ENCODE measurements around the gene IDE.

The IDE gene

DNA sequence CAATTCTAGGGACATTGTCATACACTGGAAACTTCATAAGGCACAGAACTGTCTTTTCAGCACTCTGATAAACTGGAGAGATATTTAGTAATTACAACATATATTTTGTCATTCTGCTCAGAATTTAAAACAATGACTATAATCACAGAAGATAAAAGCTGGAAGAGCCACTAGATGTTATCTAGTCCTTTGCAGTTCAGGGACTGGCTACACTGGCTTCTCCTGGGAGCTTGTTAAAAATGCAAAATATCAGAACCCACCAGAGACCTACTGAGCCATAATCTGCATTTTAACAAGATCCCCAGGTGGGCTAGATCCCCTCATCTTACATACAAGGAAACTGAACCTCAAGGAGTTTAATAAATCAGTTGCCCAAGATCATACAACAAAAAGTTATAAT is 32.3 kb downstream of the IDE start:
- Histone ChIP-seq H3K36me3 (ENCODE audit: control insufficient read depth in 2 of 2, insufficient read depth in 2 of 2, low read length in 2 of 2) (no peaks in the 10 kb centered on the region), H3K9me3 (ENCODE audit: control insufficient read depth in 2 of 2, low read length in 2 of 2) (no peaks in the 10 kb centered on the region), H3K27ac (ENCODE audit: low read depth in 2 of 2, low read length in 2 of 2) (no peak overlapping the region), H3K4me1 (ENCODE audit: control insufficient read depth in 2 of 2, insufficient read depth in 2 of 2, low read length in 2 of 2) (no peaks in the 10 kb centered on the region), H3K27me3 (ENCODE audit: control insufficient read depth in 2 of 2, insufficient read depth in 2 of 2, low read length in 2 of 2) (no peaks in the 10 kb centered on the region), H3K4me3 (ENCODE audit: low read length in 2 of 2) (no peak overlapping the region), H3K9ac (ENCODE audit: low read depth in 1 of 2, low read length in 2 of 2) (no peak overlapping the region)

DNA sequence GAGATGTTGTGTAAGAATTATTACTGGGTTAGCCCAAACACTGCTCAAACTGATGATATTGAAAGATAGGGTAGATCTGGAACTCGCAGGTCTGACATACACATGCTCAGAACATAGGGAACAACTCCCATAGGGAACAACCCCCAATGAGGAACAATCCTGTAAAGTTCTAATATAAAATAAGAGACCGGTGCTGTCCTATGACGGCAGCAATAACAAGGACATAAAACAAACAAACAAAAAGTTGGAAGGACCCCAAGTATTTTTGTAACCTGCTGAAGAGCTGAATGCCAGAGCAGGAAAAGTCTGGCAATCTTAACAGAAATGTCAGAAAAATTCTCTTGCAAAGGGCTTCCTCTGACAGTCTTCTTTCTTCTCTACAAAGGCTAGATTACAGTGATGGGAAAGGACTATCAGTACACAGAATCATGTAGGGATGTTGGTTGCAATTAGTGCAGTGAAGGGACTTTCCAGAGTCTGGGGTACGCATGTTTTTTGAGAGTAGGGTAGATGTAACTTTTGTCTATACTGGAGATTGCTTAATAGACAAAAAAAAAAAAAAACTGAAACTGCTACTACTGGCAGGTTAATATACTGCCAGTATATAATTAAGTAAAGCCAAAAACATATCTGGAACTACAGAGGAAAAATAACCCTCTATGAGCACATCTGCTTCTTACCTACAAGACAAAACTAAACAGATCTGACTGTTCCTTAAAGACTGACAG is 35.5 kb downstream of the IDE start:
- Histone ChIP-seq H3K27me3 (ENCODE audit: control insufficient read depth in 2 of 2, insufficient read depth in 2 of 2, low read length in 2 of 2) (no peaks in the 10 kb centered on the region), H3K27ac (ENCODE audit: low read depth in 2 of 2, low read length in 2 of 2) (no peak overlapping the region), H3K9ac (ENCODE audit: low read depth in 1 of 2, low read length in 2 of 2) (no peak overlapping the region), H3K36me3 (ENCODE audit: control insufficient read depth in 2 of 2, insufficient read depth in 2 of 2, low read length in 2 of 2) (peaks cover 5 to 8% of the 10 kb centered on the region in 2 donors), H3K4me1 (ENCODE audit: control insufficient read depth in 2 of 2, insufficient read depth in 2 of 2, low read length in 2 of 2) (no peaks in the 10 kb centered on the region), H3K9me3 (ENCODE audit: control insufficient read depth in 2 of 2, low read length in 2 of 2) (no peaks in the 10 kb centered on the region), H3K4me3 (ENCODE audit: low read length in 2 of 2) (no peak overlapping the region)

GRCh38 chr10:92530891-92531535 is 42.9 kb downstream of the IDE start:
- H3K4me3 ChIP-seq (ENCODE audit: low read length in 2 of 2) = no peak overlapping the region
- no peak overlapping the region for H3K27ac ChIP-seq (ENCODE audit: low read depth in 2 of 2, low read length in 2 of 2)
- peaks cover 14 to 31% of the 10 kb centered on the region in 2 donors for H3K36me3 ChIP-seq (ENCODE audit: control insufficient read depth in 2 of 2, insufficient read depth in 2 of 2, low read length in 2 of 2)
- H3K9me3 ChIP-seq (ENCODE audit: control insufficient read depth in 2 of 2, low read length in 2 of 2) = no peaks in the 10 kb centered on the region
- no peaks in the 10 kb centered on the region for H3K4me1 ChIP-seq (ENCODE audit: control insufficient read depth in 2 of 2, insufficient read depth in 2 of 2, low read length in 2 of 2)
- H3K27me3 ChIP-seq (ENCODE audit: control insufficient read depth in 2 of 2, insufficient read depth in 2 of 2, low read length in 2 of 2) = no peaks in the 10 kb centered on the region
- no peak overlapping the region for H3K9ac ChIP-seq (ENCODE audit: low read depth in 1 of 2, low read length in 2 of 2)

DNA sequence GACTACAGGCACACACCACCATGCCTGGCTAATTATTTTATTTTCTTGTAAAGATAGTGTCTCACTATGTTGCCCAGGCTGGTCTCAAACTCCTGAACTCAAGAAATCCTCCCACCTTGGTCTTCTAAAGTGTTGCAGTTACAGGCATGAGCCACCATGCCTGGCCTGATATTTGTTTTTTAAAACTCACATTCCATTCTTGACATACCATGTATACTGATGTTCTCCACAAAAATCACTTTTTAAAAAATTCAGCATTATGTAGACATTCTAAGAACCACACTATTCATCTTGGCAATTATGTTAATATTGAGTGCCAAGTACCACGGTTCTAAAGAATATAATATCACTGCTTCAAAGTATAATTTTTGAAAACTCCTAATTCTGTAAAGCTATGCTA is 43.5 kb downstream of the IDE start:
- peaks cover 11 to 29% of the 10 kb centered on the region in 2 donors for H3K36me3 ChIP-seq (ENCODE audit: control insufficient read depth in 2 of 2, insufficient read depth in 2 of 2, low read length in 2 of 2)
- no peak overlapping the region for H3K4me3 ChIP-seq (ENCODE audit: low read length in 2 of 2)
- H3K9me3 ChIP-seq (ENCODE audit: control insufficient read depth in 2 of 2, low read length in 2 of 2) = no peaks in the 10 kb centered on the region
- H3K4me1 ChIP-seq (ENCODE audit: control insufficient read depth in 2 of 2, insufficient read depth in 2 of 2, low read length in 2 of 2) = no peaks in the 10 kb centered on the region
- no peak overlapping the region for H3K9ac ChIP-seq (ENCODE audit: low read depth in 1 of 2, low read length in 2 of 2)
- H3K27me3 ChIP-seq (ENCODE audit: control insufficient read depth in 2 of 2, insufficient read depth in 2 of 2, low read length in 2 of 2) = no peaks in the 10 kb centered on the region
- no peak overlapping the region for H3K27ac ChIP-seq (ENCODE audit: low read depth in 2 of 2, low read length in 2 of 2)

- Histone ChIP-seq H3K4me3 (ENCODE audit: low read length in 2 of 2) (no peak overlapping the region), H3K36me3 (ENCODE audit: control insufficient read depth in 2 of 2, insufficient read depth in 2 of 2, low read length in 2 of 2) (peaks cover 7 to 27% of the 10 kb centered on the region in 2 donors), H3K4me1 (ENCODE audit: control insufficient read depth in 2 of 2, insufficient read depth in 2 of 2, low read length in 2 of 2) (no peaks in the 10 kb centered on the region), H3K9me3 (ENCODE audit: control insufficient read depth in 2 of 2, low read length in 2 of 2) (no peaks in the 10 kb centered on the region), H3K9ac (ENCODE audit: low read depth in 1 of 2, low read length in 2 of 2) (no peak overlapping the region), H3K27ac (ENCODE audit: low read depth in 2 of 2, low read length in 2 of 2) (no peak overlapping the region), H3K27me3 (ENCODE audit: control insufficient read depth in 2 of 2, insufficient read depth in 2 of 2, low read length in 2 of 2) (no peaks in the 10 kb centered on the region)
Measured at GRCh38 chr10:92527716-92528115, 46.2 kb downstream of the IDE start.

GRCh38 chr10:92523639-92524038 is 50.3 kb downstream of the IDE start:
- no peak overlapping the region for H3K27ac ChIP-seq (ENCODE audit: low read depth in 2 of 2, low read length in 2 of 2)
- H3K4me3 ChIP-seq (ENCODE audit: low read length in 2 of 2) = no peak overlapping the region
- peaks cover 5% of the 10 kb centered on the region in 2 donors for H3K36me3 ChIP-seq (ENCODE audit: control insufficient read depth in 2 of 2, insufficient read depth in 2 of 2, low read length in 2 of 2)
- no peaks in the 10 kb centered on the region for H3K9me3 ChIP-seq (ENCODE audit: control insufficient read depth in 2 of 2, low read length in 2 of 2)
- no peak overlapping the region for H3K9ac ChIP-seq (ENCODE audit: low read depth in 1 of 2, low read length in 2 of 2)
- H3K4me1 ChIP-seq (ENCODE audit: control insufficient read depth in 2 of 2, insufficient read depth in 2 of 2, low read length in 2 of 2) = no peaks in the 10 kb centered on the region
- no peaks in the 10 kb centered on the region for H3K27me3 ChIP-seq (ENCODE audit: control insufficient read depth in 2 of 2, insufficient read depth in 2 of 2, low read length in 2 of 2)

DNA sequence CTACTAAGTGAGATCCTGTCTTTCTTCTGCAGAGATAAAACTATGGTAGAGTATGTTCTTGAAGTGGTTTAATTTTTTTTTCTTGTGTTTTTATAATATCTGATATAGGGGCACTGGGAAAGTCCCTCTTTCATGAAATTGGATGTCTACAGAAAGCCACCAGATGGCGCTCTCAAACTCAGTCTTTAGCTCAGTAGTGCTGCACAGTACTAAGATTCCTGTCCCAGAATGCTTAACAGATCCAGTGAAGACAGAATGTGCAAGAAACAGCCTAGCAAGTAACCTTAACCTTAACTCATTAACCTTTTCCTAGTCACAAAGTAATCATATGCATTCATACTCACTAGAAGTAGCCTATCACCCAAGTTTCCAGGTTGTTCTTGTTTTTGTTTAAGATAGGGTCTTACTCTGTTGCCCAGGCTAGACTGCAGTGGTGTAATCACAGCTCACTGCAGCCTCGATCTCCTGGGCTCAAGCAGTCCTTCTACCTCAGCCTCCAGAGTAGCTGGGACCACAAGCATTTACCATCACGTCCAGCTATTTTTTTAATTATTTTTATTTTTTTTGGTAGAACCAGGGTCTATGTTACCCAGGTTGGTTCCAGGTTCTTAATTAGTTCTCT is 56.7 kb downstream of the IDE start:
- Histone ChIP-seq H3K9ac (ENCODE audit: low read depth in 1 of 2, low read length in 2 of 2) (no peak overlapping the region), H3K9me3 (ENCODE audit: control insufficient read depth in 2 of 2, low read length in 2 of 2) (no peaks in the 10 kb centered on the region), H3K27ac (ENCODE audit: low read depth in 2 of 2, low read length in 2 of 2) (no peak overlapping the region), H3K36me3 (ENCODE audit: control insufficient read depth in 2 of 2, insufficient read depth in 2 of 2, low read length in 2 of 2) (peaks cover 1 to 3% of the 10 kb centered on the region in 2 donors), H3K27me3 (ENCODE audit: control insufficient read depth in 2 of 2, insufficient read depth in 2 of 2, low read length in 2 of 2) (no peaks in the 10 kb centered on the region), H3K4me3 (ENCODE audit: low read length in 2 of 2) (no peak overlapping the region), H3K4me1 (ENCODE audit: control insufficient read depth in 2 of 2, insufficient read depth in 2 of 2, low read length in 2 of 2) (no peaks in the 10 kb centered on the region)

- Histone ChIP-seq H3K4me1 (ENCODE audit: control insufficient read depth in 2 of 2, insufficient read depth in 2 of 2, low read length in 2 of 2) (no peaks in the 10 kb centered on the region), H3K27me3 (ENCODE audit: control insufficient read depth in 2 of 2, insufficient read depth in 2 of 2, low read length in 2 of 2) (no peaks in the 10 kb centered on the region), H3K9ac (ENCODE audit: low read depth in 1 of 2, low read length in 2 of 2) (no peak overlapping the region), H3K9me3 (ENCODE audit: control insufficient read depth in 2 of 2, low read length in 2 of 2) (no peaks in the 10 kb centered on the region), H3K36me3 (ENCODE audit: control insufficient read depth in 2 of 2, insufficient read depth in 2 of 2, low read length in 2 of 2) (peaks cover 21 to 27% of the 10 kb centered on the region in 2 donors), H3K4me3 (ENCODE audit: low read length in 2 of 2) (no peak overlapping the region), H3K27ac (ENCODE audit: low read depth in 2 of 2, low read length in 2 of 2) (no peak overlapping the region)
Measured at GRCh38 chr10:92508866-92509265, 65.0 kb downstream of the IDE start.

GRCh38 chr10:92506336-92506735 is 67.6 kb downstream of the IDE start:
- H3K9me3 ChIP-seq (ENCODE audit: control insufficient read depth in 2 of 2, low read length in 2 of 2) = no peaks in the 10 kb centered on the region
- no peak overlapping the region for H3K9ac ChIP-seq (ENCODE audit: low read depth in 1 of 2, low read length in 2 of 2)
- peaks cover 13 to 24% of the 10 kb centered on the region in 2 donors for H3K36me3 ChIP-seq (ENCODE audit: control insufficient read depth in 2 of 2, insufficient read depth in 2 of 2, low read length in 2 of 2)
- H3K27ac ChIP-seq (ENCODE audit: low read depth in 2 of 2, low read length in 2 of 2) = no peak overlapping the region
- no peak overlapping the region for H3K4me3 ChIP-seq (ENCODE audit: low read length in 2 of 2)
- no peaks in the 10 kb centered on the region for H3K4me1 ChIP-seq (ENCODE audit: control insufficient read depth in 2 of 2, insufficient read depth in 2 of 2, low read length in 2 of 2)
- H3K27me3 ChIP-seq (ENCODE audit: control insufficient read depth in 2 of 2, insufficient read depth in 2 of 2, low read length in 2 of 2) = no peaks in the 10 kb centered on the region

GRCh38 chr10:92505044-92505443 is 68.8 kb downstream of the IDE start:
- Histone ChIP-seq H3K27ac (ENCODE audit: low read depth in 2 of 2, low read length in 2 of 2) (no peak overlapping the region), H3K27me3 (ENCODE audit: control insufficient read depth in 2 of 2, insufficient read depth in 2 of 2, low read length in 2 of 2) (no peaks in the 10 kb centered on the region), H3K9ac (ENCODE audit: low read depth in 1 of 2, low read length in 2 of 2) (no peak overlapping the region), H3K4me3 (ENCODE audit: low read length in 2 of 2) (no peak overlapping the region), H3K36me3 (ENCODE audit: control insufficient read depth in 2 of 2, insufficient read depth in 2 of 2, low read length in 2 of 2) (peaks cover 15 to 28% of the 10 kb centered on the region in 2 donors), H3K9me3 (ENCODE audit: control insufficient read depth in 2 of 2, low read length in 2 of 2) (no peaks in the 10 kb centered on the region), H3K4me1 (ENCODE audit: control insufficient read depth in 2 of 2, insufficient read depth in 2 of 2, low read length in 2 of 2) (no peaks in the 10 kb centered on the region)

Data from mucosa of rectum (tissue), 2 donors.